ENCODE results near the gene MLH1.

DNA sequence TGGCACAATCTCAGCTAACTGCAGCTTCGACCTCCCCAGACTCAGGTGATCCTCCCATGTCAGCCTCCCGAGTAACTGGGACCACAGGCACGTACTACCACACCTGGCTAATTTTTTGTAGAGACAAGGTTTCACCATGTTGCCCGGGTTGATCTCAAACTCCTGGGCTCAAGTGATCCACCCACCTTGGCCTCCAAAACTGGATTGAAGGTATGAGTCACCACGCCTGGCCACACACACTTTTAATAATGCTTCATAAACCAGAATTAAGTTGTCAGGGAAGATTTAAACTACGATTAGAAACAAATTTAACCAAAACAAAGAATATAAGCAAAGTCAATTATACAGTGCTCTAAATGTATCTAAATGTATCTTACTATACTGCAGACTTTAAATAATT is 93.6 kb downstream of the MLH1 start:
- TF ChIP-seq CTCF (conservative IDR thresholded peaks at IDR 0.05; ENCODE audit: low read depth, low read length) (no peak), EZH2 (IDR thresholded peaks at IDR 0.05; ENCODE audit: low read length, unreplicated experiment) (no peak)

Measured in PC-3 (cell line).